Chondrocyte (in vitro differentiated cells): ENCODE results near the gene ZSCAN5A. TPM values are rescaled to one million over a fixed set of nuclear protein-coding genes. Genes with fewer than 3 reads are reported as not detected.
"Not testable (repeated sequence)": the region's sequence is repeated elsewhere in the genome, so short reads cannot be mapped to it uniquely, and the experiment has no call there.

Source experiments
- DNase-seq: peaks from one replicate; pipeline ENCODE4 v3.0.0; 2021; ENCODE audit warnings: mixed read lengths, low spot score
- H3K27ac Mint-ChIP-seq: one replicate; pipeline ENCODE4 v1.8.0; 2021; ENCODE audit warnings: mild to moderate bottlenecking, moderate library complexity, mixed read lengths; ENCODE audit not compliant: unreplicated experiment
- H3K27me3 Mint-ChIP-seq: 2 replicates; pipeline ENCODE4 v1.8.0; 2021; ENCODE audit warnings: low read depth, mixed read lengths
- H3K36me3 Mint-ChIP-seq: 2 replicates; pipeline ENCODE4 v1.8.0; 2021; ENCODE audit warnings: low read depth, mixed read lengths
- H3K4me1 Mint-ChIP-seq: 2 replicates; pipeline ENCODE4 v1.8.0; 2021; ENCODE audit warnings: low read depth, mild to moderate bottlenecking, mixed read lengths
- H3K4me3 Mint-ChIP-seq: one replicate; pipeline ENCODE4 v1.8.0; 2021; ENCODE audit warnings: mild to moderate bottlenecking, moderate library complexity, mixed read lengths; ENCODE audit not compliant: unreplicated experiment
- H3K9me3 Mint-ChIP-seq: 2 replicates; pipeline ENCODE4 v1.8.0; 2021; ENCODE audit warnings: low read depth, mixed read lengths
- CTCF ChIP-seq: fragments of 200-600 bp; sonication (generic); IDR thresholded peaks from 2 replicates; pipeline ENCODE4 v1.5.0; 2021; ENCODE audit warnings: antibody characterized with exemption, mild to moderate bottlenecking, moderate library complexity
- total RNA-seq: library from RNA; stranded (reverse); gene quantifications from 3 replicates; pipeline ENCODE4 v1.2.1, GENCODE V29; 2021

The ZSCAN5A gene
- total RNA-seq, 1 donor from 2014 or later = 1.5 TPM

- no peak for TF ChIP-seq CTCF
- no peak for DNase-seq
- Mint-ChIP-seq H3K27ac (no peak overlapping the region), H3K9me3 (peaks cover 32% of the 10 kb centered on the region), H3K27me3 (no peaks in the 10 kb centered on the region), H3K4me3 (no peak overlapping the region), H3K36me3 (no peaks in the 10 kb centered on the region), H3K4me1 (no peaks in the 10 kb centered on the region)
These were observed 102.9 kb downstream of the ZSCAN5A start for GRCh38 chr19:56211718-56212117.

GRCh38 chr19:56210036-56210435 is 104.6 kb downstream of the ZSCAN5A start:
- H3K36me3 Mint-ChIP-seq, H3K27me3 Mint-ChIP-seq: not testable (repeated sequence)
- peaks cover 29% of the 10 kb centered on the region for H3K9me3 Mint-ChIP-seq

GRCh38 chr19:56209091-56209490 is 105.5 kb downstream of the ZSCAN5A start:
- no peak for TF ChIP-seq CTCF
- Mint-ChIP-seq H3K36me3 (no peaks in the 10 kb centered on the region), H3K27ac (no peak overlapping the region), H3K27me3 (no peaks in the 10 kb centered on the region), H3K4me3 (no peak overlapping the region), H3K4me1 (no peaks in the 10 kb centered on the region), H3K9me3 (peaks cover 25% of the 10 kb centered on the region)
- no peak for DNase-seq

More at GRCh38 chr19:56210036-56210435, 104.6 kb downstream of the ZSCAN5A start:
- not testable (repeated sequence) for DNase-seq, H3K27ac Mint-ChIP-seq, H3K4me1 Mint-ChIP-seq, H3K4me3 Mint-ChIP-seq

- peaks cover 23% of the 10 kb centered on the region for H3K9me3 Mint-ChIP-seq
- not testable (repeated sequence) for H3K4me3 Mint-ChIP-seq, H3K27ac Mint-ChIP-seq, H3K27me3 Mint-ChIP-seq, DNase-seq, H3K4me1 Mint-ChIP-seq, H3K36me3 Mint-ChIP-seq
These were observed 107.1 kb downstream of the ZSCAN5A start for GRCh38 chr19:56207581-56207980.

- Mint-ChIP-seq H3K4me3 (no peak within 1 kb of the TSS), H3K4me1 (no peaks in the 10 kb centered on the region), H3K27me3 (no peaks in the 10 kb centered on the region), H3K36me3 (no peaks in the 10 kb centered on the region), H3K27ac (no peak within 1 kb of the TSS), H3K9me3 (peaks cover 20% of the 10 kb centered on the region)
- no peak for TF ChIP-seq CTCF
- DNase-seq = no peak
These were observed 112.7 kb downstream of the ZSCAN5A start, which contains the start of gene ZSCAN5C for GRCh38 chr19:56201973-56202372. ZSCAN5C (plus strand) TSS chr19:56202273; CDS start chr19:56205914, 3,641 bp downstream.

- Mint-ChIP-seq H3K27ac (no peak overlapping the region), H3K36me3 (no peaks in the 10 kb centered on the region), H3K4me3 (no peak overlapping the region), H3K4me1 (no peaks in the 10 kb centered on the region), H3K27me3 (no peaks in the 10 kb centered on the region), H3K9me3 (peaks cover 13% of the 10 kb centered on the region)
- no peak for TF ChIP-seq CTCF
- DNase-seq = no peak
These were observed 115.0 kb downstream of the ZSCAN5A start for GRCh38 chr19:56199687-56200086.

GRCh38 chr19:56197646-56198045 is 117.0 kb downstream of the ZSCAN5A start, which contains the start of gene ZSCAN5B:
ZSCAN5B (minus strand) TSS chr19:56197783; CDS start chr19:56193052, 4,731 bp downstream.
- not testable (repeated sequence) for H3K27me3 Mint-ChIP-seq, H3K27ac Mint-ChIP-seq, H3K36me3 Mint-ChIP-seq, DNase-seq, H3K4me3 Mint-ChIP-seq, H3K4me1 Mint-ChIP-seq
- peaks cover 16% of the 10 kb centered on the region for H3K9me3 Mint-ChIP-seq
